Prostate gland (tissue), 2 donors: Measurements from ENCODE around the gene FGFR4. TPM values are rescaled to one million over a fixed set of nuclear protein-coding genes. Genes with fewer than 3 reads are reported as not detected.

Experiments used
- DNase-seq: peaks from one replicate; pipeline ENCODE4 v3.0.0-alpha.2; 2019; ENCODE audit warnings: low spot score
- H3K27ac ChIP-seq, 2 donors: fragments of 200-600 bp; sonication (generic); 2 replicates each; pipeline ENCODE4 v1.5.1; 2017 to 2019
- H3K27me3 ChIP-seq: fragments of 200-600 bp; sonication (generic); replicated peaks from 2 replicates; pipeline ENCODE4 v1.5.1; 2019; ENCODE audit not compliant: insufficient read depth
- H3K36me3 ChIP-seq, 2 donors: fragments of 200-600 bp; sonication (generic); 1 replicate in 1 of 2; 2 replicates in 1 of 2; pipeline versions ENCODE4 v1.5.1 to v1.8.1; 2017 to 2019
- H3K4me1 ChIP-seq: fragments of 200-600 bp; sonication (generic); replicated peaks from 2 replicates; pipeline ENCODE4 v1.5.1; 2019
- H3K4me3 ChIP-seq, 2 donors: fragments of 200-600 bp; sonication (generic); 2 replicates each; pipeline ENCODE4 v1.5.1; 2017 to 2019
- H3K9me3 ChIP-seq: fragments of 200-600 bp; sonication (generic); 2 replicates; pipeline ENCODE4 v1.5.1; 2017
- CTCF ChIP-seq, 4 experiments: fragments of 200-600 bp in 2 of 4; fragments of 450-650 bp in 2 of 4; sonication (generic) in 2 of 4; IDR thresholded peaks; 1 replicate in 3 of 4; 2 replicates in 1 of 4; pipeline ENCODE4 v1.5.1; 2016 to 2019; ENCODE audit warnings: antibody characterized with exemption in 4 of 4, mild to moderate bottlenecking in 2 of 4, moderate library complexity in 2 of 4
- POLR2A ChIP-seq: fragments of 450-650 bp; IDR thresholded peaks from one replicate; pipeline ENCODE4 v1.6.1; 2016; ENCODE audit warnings: antibody characterized with exemption, mild to moderate bottlenecking
- POLR2AphosphoS5 ChIP-seq: sonication (generic); formaldehyde crosslinking; IDR thresholded peaks from one replicate; pipeline ENCODE4 v1.6.1; 2017; ENCODE audit warnings: antibody characterized with exemption
- WGBS: methylation state at CpG from one replicate; pipeline ENCODE4 v1.1.5; 2018; 5-methylcytosine and 5-hydroxymethylcytosine counted together
- intact Hi-C: fragments of 100-400 bp; cut with DNase I; formaldehyde crosslinking; loops from one replicate; pipeline ENCODE4 v1.14.2; 2022
- total RNA-seq, 2 donors: library from RNA; depleted of rRNA; stranded (reverse); fragments of >200 nt; gene quantifications; one replicate each; pipeline ENCODE4 v1.1.0, GENCODE V29; 2016

Gene FGFR4
- 1 to 10 TPM; 2.2 to 7.1 TPM for total RNA-seq

DNA sequence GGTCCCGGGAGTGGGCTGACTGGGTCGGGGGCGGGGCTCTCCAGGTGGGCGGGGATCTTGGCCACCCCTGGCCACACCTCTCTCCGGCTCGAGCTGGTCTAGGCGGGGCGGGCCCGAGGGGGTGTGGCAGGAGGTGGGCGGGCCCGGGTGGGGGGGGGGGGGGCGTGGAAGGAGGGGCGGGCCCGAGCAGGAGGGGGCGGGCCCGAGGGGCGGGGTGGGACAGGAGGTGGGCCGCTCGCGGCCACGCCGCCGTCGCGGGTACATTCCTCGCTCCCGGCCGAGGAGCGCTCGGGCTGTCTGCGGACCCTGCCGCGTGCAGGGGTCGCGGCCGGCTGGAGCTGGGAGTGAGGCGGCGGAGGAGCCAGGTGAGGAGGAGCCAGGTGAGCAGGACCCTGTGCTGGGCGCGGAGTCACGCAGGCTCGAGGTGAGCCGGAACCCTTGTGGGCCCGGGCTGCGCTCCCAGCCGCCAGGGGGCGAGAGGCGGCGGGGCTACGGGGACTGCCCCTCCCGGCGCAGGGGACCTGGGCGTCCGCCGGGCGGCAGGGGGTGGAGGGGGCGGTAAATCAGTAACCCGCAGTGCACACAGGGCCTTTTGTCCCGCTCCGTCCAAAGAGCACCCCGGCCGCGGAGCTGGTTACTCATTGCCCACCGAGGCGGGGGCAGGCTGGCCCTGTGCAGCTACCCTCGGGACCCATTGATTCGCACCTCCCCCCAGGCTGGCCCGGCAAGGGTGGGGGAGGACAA, at the start of gene FGFR4:
Gene FGFR4, plus strand, starts transcription at position 262 of the 744 bp plus-strand sequence. CDS start 2,688 bp downstream, outside the sequence.
- intact Hi-C loops, result no loop called here
- peaks cover 5% of the 10 kb centered on the region for H3K4me1 ChIP-seq
- peak; percentile 62 for DNase-seq
- no peaks in the 10 kb centered on the region for H3K36me3 ChIP-seq
- no peak for TF ChIP-seq POLR2A
- TF ChIP-seq CTCF (IDR thresholded peaks at IDR 0.05), result peak in 2 of 4 experiments; percentile 21 to 53
- no peaks in the 10 kb centered on the region for H3K9me3 ChIP-seq
- peak within 1 kb of the TSS; percentile 34 to 38 for H3K4me3 ChIP-seq
- peak within 1 kb of the TSS in 1 of 2 donors; percentile 12 for H3K27ac ChIP-seq
- no peaks in the 10 kb centered on the region for H3K27me3 ChIP-seq
- WGBS, result 2% methylated on average over 16 of the region's 68 CpGs

GRCh38 chr5:177036921-177037320, 49.8 kb upstream of the FGFR4 start:
- Histone ChIP-seq H3K36me3 (peaks cover 0 to 2% of the 10 kb centered on the region in 2 donors), H3K27me3 (no peaks in the 10 kb centered on the region), H3K4me3 (no peak overlapping the region), H3K4me1 (no peaks in the 10 kb centered on the region), H3K9me3 (no peaks in the 10 kb centered on the region), H3K27ac (no peak overlapping the region)
- DNase-seq, result no peak
- intact Hi-C loops, result no loop called here
- 78% methylated on average over 5 of the region's 5 CpGs for WGBS
- TF ChIP-seq POLR2AphosphoS5 (no peak), CTCF (IDR thresholded peaks at IDR 0.05) (no peak), POLR2A (no peak)

DNA sequence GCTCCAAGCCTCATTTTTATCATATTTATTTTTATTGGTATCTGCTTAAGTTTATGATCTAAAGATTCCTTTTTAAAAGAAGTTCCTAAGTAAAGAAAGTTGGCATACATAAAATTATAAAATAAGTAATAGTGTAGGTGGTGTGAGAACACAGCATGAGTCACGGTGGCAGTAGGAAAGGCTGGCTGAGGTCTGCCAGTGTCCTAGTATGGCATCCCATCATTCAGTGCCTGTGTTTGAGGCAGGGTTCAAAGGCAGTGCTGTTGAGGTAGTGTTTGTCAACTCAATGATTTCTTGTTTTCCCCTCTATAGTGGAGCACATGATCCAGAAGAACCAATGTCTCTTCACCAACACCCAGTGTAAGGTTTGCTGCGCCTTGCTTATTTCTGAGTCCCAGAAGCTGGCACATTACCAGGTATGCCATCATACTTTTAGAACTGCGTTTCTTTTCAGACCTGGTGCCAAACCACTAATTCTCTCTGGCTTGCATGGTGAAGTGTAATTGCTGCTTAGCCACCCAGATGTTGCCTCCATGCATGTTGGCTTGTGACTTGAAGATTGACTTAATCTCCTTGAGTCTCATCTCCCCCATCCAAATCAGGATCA, 45.8 kb upstream of the FGFR4 start:
- H3K27me3 ChIP-seq, result no peaks in the 10 kb centered on the region
- no peaks in the 10 kb centered on the region for H3K9me3 ChIP-seq
- no peak overlapping the region for H3K27ac ChIP-seq
- no peaks in the 10 kb centered on the region for H3K4me1 ChIP-seq
- peaks cover 0 to 13% of the 10 kb centered on the region in 2 donors for H3K36me3 ChIP-seq
- intact Hi-C loops, result no loop called here
- H3K4me3 ChIP-seq, result no peak overlapping the region
- TF ChIP-seq POLR2A (no peak), CTCF (IDR thresholded peaks at IDR 0.05) (no peak), POLR2AphosphoS5 (no peak)
- no peak for DNase-seq
- WGBS, result 55% methylated on average over 3 of the region's 3 CpGs

- DNase-seq, result no peak
- no peak for TF ChIP-seq POLR2A
- no peak for TF ChIP-seq POLR2AphosphoS5
- TF ChIP-seq CTCF (IDR thresholded peaks at IDR 0.05), result no peak
- no peak overlapping the region for H3K4me3 ChIP-seq
- peaks cover 0 to 13% of the 10 kb centered on the region in 2 donors for H3K36me3 ChIP-seq
- no peaks in the 10 kb centered on the region for H3K27me3 ChIP-seq
- WGBS, result 96% methylated on average over 2 of the region's 2 CpGs
- no peaks in the 10 kb centered on the region for H3K4me1 ChIP-seq
- no peaks in the 10 kb centered on the region for H3K9me3 ChIP-seq
- intact Hi-C loops, result no loop called here
- no peak overlapping the region for H3K27ac ChIP-seq
Measured at GRCh38 chr5:177041936-177042335, 44.8 kb upstream of the FGFR4 start.

- Histone ChIP-seq H3K36me3 (peaks cover 0 to 13% of the 10 kb centered on the region in 2 donors), H3K27me3 (no peaks in the 10 kb centered on the region), H3K4me1 (no peaks in the 10 kb centered on the region), H3K27ac (no peak overlapping the region), H3K4me3 (no peak overlapping the region), H3K9me3 (no peaks in the 10 kb centered on the region)
- DNase-seq, result no peak
- 96% methylated on average over 6 of the region's 6 CpGs for WGBS
- intact Hi-C loops, result no loop called here
- TF ChIP-seq CTCF (IDR thresholded peaks at IDR 0.05) (no peak), POLR2A (no peak), POLR2AphosphoS5 (no peak)
Measured at GRCh38 chr5:177043114-177043513, 43.6 kb upstream of the FGFR4 start.
